Aorta (tissue), 5 donors: ENCODE results near the gene DGKE. TPM values are rescaled to one million over a fixed set of nuclear protein-coding genes. Genes with fewer than 3 reads are reported as not detected.

Experiments used
- ATAC-seq: fragments of 200-7000 bp; cut with Tn5 transposase; one replicate; pipeline ENCODE4 v1.9.1; 2022; ENCODE audit warnings: moderate library complexity; ENCODE audit not compliant: low FRiP score
- DNase-seq, 2 donors: peaks; one replicate each; pipeline ENCODE4 v3.0.0-alpha.2; 2020
- H3K27ac ChIP-seq, 2 donors: one replicate each; pipeline ENCODE4 v1.5.1; 2013; ENCODE audit warnings: low read length in 2 of 2, mild to moderate bottlenecking in 2 of 2, moderate library complexity in 2 of 2, control low read depth in 1 of 2, inconsistent platforms in 1 of 2, low read depth in 1 of 2
- H3K27me3 ChIP-seq, 2 donors: one replicate each; pipeline ENCODE4 v1.6.1; 2013; ENCODE audit warnings: control low read depth in 1 of 2, low read length in 1 of 2, mild to moderate bottlenecking in 1 of 2, moderate library complexity in 1 of 2; ENCODE audit not compliant: insufficient read depth in 2 of 2, control insufficient read depth in 1 of 2
- H3K36me3 ChIP-seq, 2 donors: one replicate each; pipeline ENCODE4 v1.6.1; 2013; ENCODE audit warnings: control low read depth in 1 of 2, low read length in 1 of 2, mild to moderate bottlenecking in 1 of 2; ENCODE audit not compliant: insufficient read depth in 2 of 2, control insufficient read depth in 1 of 2
- H3K4me1 ChIP-seq, 2 donors: one replicate each; pipeline ENCODE4 v1.6.1; 2013; ENCODE audit warnings: low read length in 2 of 2, control low read depth in 1 of 2, mild to moderate bottlenecking in 1 of 2, moderate library complexity in 1 of 2; ENCODE audit not compliant: insufficient read depth in 2 of 2, control insufficient read depth in 1 of 2
- H3K4me3 ChIP-seq, 2 donors: one replicate each; pipeline ENCODE4 v1.5.1; 2013; ENCODE audit warnings: low read length in 2 of 2, control low read depth in 1 of 2, mild to moderate bottlenecking in 1 of 2
- H3K9me3 ChIP-seq: one replicate; pipeline ENCODE4 v1.6.1; 2013; ENCODE audit warnings: mild to moderate bottlenecking, low read length; ENCODE audit not compliant: control insufficient read depth
- WGBS, 2 donors: extraction: QIAGEN DNeasy Blood & Tissue Kit; methylation state at CpG; one replicate each; pipeline ENCODE4 v1.1.7; 2013; 5-methylcytosine and 5-hydroxymethylcytosine counted together
- intact Hi-C, 2 donors: fragments of 100-400 bp; cut with DNase I; formaldehyde crosslinking; loops; one replicate each; pipeline versions ENCODE4 v1.14.2 to v1.15.0; 2022
- polyA plus RNA-seq, 2 donors: library from polyadenylated mRNA; stranded (reverse); fragments of 200-250 nt; gene quantifications; one replicate each; pipeline ENCODE4 v1.2.3, GENCODE V29; 2013
- total RNA-seq, 2 donors: library from RNA; stranded (reverse); fragmentation: NEBNext Ultra II Directional; extraction: Animal tissue kit (Norgen Biotek cat#: 25700); gene quantifications; one replicate each; pipeline ENCODE4 v1.2.1, GENCODE V29; 2021
- donor health status: healthy with polysubstance abuse.
- donor health status: Bipolar disorder and iron deficiency.
- donor health status: DM: no; HTN: no; CAD: no.
- donor health status: DM: no; HTN: no; CAD: no.
- donor health status: DM: yes; HTN: yes; CAD: no.

The DGKE gene
- total and polyA plus RNA-seq, 4 donors: 0.88 to 17.1 (median 6.7) TPM

- H3K36me3 ChIP-seq: peaks cover 0 to 2% of the 10 kb centered on the region in 2 donors
- no peak overlapping the region for H3K4me3 ChIP-seq
- ATAC-seq: no peak
- intact Hi-C loops: loop anchor here in 1 of 2 donors (5.0 kb wide), 1 partner anchor 122 kb away; no protein-coding TSS in a partner anchor
- DNase-seq: no peak
- H3K27ac ChIP-seq: no peak overlapping the region
- H3K9me3 ChIP-seq: no peaks in the 10 kb centered on the region
- 84 to 87% methylated on average over 10 of the region's 10 CpGs for WGBS, 2 donors
- H3K27me3 ChIP-seq: no peaks in the 10 kb centered on the region
- H3K4me1 ChIP-seq: no peaks in the 10 kb centered on the region
Measured at GRCh38 chr17:56820207-56820606, 13.7 kb upstream of the DGKE start.

- H3K4me3 ChIP-seq: no peak overlapping the region
- H3K4me1 ChIP-seq: no peaks in the 10 kb centered on the region
- H3K9me3 ChIP-seq: no peaks in the 10 kb centered on the region
- DNase-seq (no peak), ATAC-seq (no peak)
- H3K27ac ChIP-seq: no peak overlapping the region
- WGBS, 2 donors: 88 to 90% methylated on average over 3 of the region's 3 CpGs
- intact Hi-C loops: loop anchor here in 1 of 2 donors (5.0 kb wide), 1 partner anchor 120 kb away; no protein-coding TSS in a partner anchor
- no peaks in the 10 kb centered on the region for H3K36me3 ChIP-seq
- H3K27me3 ChIP-seq: no peaks in the 10 kb centered on the region
Measured at GRCh38 chr17:56821847-56822534, 12.0 kb upstream of the DGKE start.

DNA sequence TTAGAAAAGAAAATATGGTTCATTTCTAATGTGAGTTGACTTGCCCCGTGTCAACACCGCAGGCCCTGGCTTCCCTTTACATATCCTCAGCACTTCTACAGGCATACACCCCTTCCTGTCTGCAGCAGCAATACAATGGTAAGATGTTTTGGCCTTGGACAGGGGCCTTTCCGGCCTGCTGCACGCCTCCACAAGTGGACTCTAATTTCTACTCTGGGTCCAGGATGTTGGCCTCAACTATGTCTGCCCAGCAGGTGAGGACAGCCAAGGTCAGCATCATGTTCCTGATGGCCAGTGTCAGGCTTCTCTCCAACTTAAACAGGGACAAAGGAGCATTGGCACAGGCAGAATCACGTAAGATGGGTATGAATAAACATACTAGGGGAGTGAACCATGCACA is 11.2 kb upstream of the DGKE start:
- Histone ChIP-seq H3K9me3 (no peaks in the 10 kb centered on the region), H3K27me3 (no peaks in the 10 kb centered on the region), H3K36me3 (no peaks in the 10 kb centered on the region), H3K27ac (peak overlapping the region in 1 of 2 donors; percentile 29), H3K4me3 (no peak overlapping the region), H3K4me1 (no peaks in the 10 kb centered on the region)
- no peak for ATAC-seq
- DNase-seq: no peak
- intact Hi-C loops: loop anchor here in 1 of 2 donors (5.0 kb wide), 1 partner anchor 120 kb away; no protein-coding TSS in a partner anchor
- WGBS, 2 donors: 36 to 39% methylated on average over 5 of the region's 5 CpGs

DNA sequence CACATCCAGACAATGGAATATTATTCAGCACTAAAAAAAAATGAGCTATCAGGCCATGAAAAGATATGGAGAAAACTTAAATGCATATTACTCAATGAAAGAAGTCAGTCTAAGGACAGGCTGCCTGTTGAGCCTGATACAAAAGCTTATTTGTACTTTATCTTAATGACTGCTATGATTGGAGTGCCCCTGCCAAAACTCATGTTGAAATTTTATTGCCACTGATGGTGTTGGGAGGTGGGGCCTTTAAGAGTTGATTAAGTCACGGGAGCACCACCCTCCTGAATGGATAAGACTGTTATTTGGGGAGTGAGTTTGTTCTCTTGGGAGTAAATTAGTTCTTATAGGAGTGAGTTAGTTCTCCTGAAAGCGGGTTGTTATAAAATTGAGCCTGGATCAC is 10.1 kb upstream of the DGKE start:
- DNase-seq: no peak
- WGBS, 2 donors: 87 to 96% methylated on average over 2 of the region's 2 CpGs
- no peaks in the 10 kb centered on the region for H3K36me3 ChIP-seq
- H3K27ac ChIP-seq: no peak overlapping the region
- no peaks in the 10 kb centered on the region for H3K27me3 ChIP-seq
- H3K4me1 ChIP-seq: no peaks in the 10 kb centered on the region
- intact Hi-C loops: loop anchor here in 1 of 2 donors (5.0 kb wide), 1 partner anchor 118 kb away; no protein-coding TSS in a partner anchor
- ATAC-seq: no peak
- H3K9me3 ChIP-seq: no peaks in the 10 kb centered on the region
- H3K4me3 ChIP-seq: no peak overlapping the region

DNA sequence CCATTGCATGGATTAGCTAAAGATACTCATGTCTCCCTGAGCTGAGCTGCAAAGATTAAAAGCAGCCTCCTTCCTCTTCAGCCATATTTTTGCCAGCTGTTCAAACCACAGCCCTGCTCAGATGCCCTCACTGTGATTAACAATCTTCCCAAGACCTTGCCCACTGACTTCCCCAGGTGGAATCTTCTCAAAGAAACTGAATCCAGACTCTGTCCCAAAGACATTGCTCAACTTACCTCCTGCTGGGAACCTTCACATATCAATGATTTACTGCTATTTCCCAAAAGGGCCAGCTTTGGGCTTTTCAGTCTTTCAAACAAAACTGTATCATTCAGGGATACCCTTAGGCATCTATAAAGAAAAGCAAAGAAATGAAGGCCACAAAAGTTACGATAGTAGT is 9.4 kb upstream of the DGKE start:
- H3K27me3 ChIP-seq: no peaks in the 10 kb centered on the region
- WGBS, 2 donors: 99 to 100% methylated on average over 1 of the region's 1 CpG
- intact Hi-C loops: loop anchor here in 1 of 2 donors (5.0 kb wide), 1 partner anchor 118 kb away; no protein-coding TSS in a partner anchor
- H3K4me1 ChIP-seq: no peaks in the 10 kb centered on the region
- no peak overlapping the region for H3K4me3 ChIP-seq
- H3K9me3 ChIP-seq: no peaks in the 10 kb centered on the region
- H3K36me3 ChIP-seq: no peaks in the 10 kb centered on the region
- no peak for ATAC-seq
- DNase-seq: no peak
- H3K27ac ChIP-seq: no peak overlapping the region

GRCh38 chr17:56826611-56827414 is 7.1 kb upstream of the DGKE start:
- no peaks in the 10 kb centered on the region for H3K9me3 ChIP-seq
- DNase-seq (no peak), ATAC-seq (no peak)
- WGBS, 2 donors: 95% methylated on average over 4 of the region's 4 CpGs
- no peaks in the 10 kb centered on the region for H3K4me1 ChIP-seq
- H3K36me3 ChIP-seq: no peaks in the 10 kb centered on the region
- no peak overlapping the region for H3K4me3 ChIP-seq
- H3K27ac ChIP-seq: no peak overlapping the region
- intact Hi-C loops: no loop called here
- no peaks in the 10 kb centered on the region for H3K27me3 ChIP-seq

DNA sequence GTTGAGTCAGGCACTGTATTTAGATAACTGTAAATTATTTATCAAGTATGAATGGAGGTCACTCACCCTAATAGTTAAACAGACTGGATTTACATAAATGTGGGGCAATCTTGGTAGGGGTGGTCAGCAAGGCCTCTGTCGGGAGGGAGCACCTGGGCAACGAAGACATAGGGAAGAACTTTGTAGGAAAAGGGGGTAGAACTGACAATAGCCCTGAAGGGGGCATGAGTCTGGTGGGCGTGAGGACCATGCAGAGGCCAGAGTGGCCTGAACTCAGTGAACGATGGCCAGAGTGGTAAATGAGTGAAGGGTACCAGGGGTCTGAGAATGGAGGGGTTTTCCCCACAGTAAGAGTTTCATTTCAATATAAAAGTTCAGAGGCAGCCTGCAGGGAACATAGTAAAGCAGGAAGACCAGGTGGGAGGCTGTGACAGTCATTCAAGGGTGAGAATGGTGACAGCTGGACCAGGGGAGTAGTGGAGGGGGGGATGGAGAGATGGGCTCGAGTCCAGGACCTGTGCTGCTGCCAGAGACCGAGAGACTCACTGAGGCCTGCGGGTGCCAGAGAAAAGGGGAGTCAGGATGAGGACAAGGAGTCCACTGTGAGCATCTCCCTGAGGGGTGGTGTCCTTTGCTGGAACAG is 3.1 kb upstream of the DGKE start:
- Histone ChIP-seq H3K4me1 (no peaks in the 10 kb centered on the region), H3K9me3 (no peaks in the 10 kb centered on the region), H3K4me3 (no peak overlapping the region), H3K36me3 (no peaks in the 10 kb centered on the region), H3K27ac (no peak overlapping the region), H3K27me3 (no peaks in the 10 kb centered on the region)
- no peak for DNase-seq
- intact Hi-C loops: loop anchor here (5.0 to 10.0 kb wide), 2 partner anchors 81 to 284 kb away; partner anchors contain the start of gene TRIM25 (in 2 of the 2)
- WGBS, 2 donors: 84 to 94% methylated on average over 7 of the region's 7 CpGs
- no peak for ATAC-seq

DNA sequence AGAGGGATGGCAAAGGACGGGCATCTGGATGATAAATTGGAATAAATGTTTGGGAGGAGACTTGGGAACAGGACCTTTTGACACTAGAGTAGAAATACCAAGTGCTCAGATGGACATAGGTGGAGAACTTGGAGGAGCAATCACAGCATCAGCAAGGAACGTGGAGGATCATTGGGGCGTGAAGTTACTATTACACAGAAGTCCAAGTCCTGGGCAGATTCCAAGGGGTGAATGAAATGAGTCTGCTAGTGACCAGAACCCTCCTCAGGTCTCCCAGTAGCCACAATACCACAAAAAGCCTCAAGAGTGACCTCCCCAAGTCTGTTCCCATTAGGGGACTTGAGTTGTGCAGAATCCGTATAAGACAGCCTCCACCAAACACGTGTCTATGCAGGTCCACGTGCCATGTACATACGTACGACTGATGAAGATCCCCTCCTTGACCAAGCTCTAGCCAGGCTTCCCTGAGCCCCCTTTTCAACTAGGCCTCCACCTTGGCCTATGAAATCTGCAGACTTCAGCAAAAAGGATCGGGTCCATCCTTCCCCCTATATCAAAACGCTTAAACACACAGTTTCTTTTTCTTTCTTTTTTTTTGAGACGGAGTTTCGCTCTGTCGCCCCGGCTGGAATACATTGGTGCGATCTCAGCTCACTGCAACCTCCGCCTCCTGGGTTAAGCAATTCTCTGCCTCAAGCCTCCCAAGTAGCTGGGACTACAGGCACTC is 2.4 kb upstream of the DGKE start:
- no peaks in the 10 kb centered on the region for H3K27me3 ChIP-seq
- H3K4me3 ChIP-seq: no peak overlapping the region
- 98% methylated on average over 16 of the region's 16 CpGs for WGBS, 2 donors
- no peaks in the 10 kb centered on the region for H3K36me3 ChIP-seq
- no peak for DNase-seq
- H3K27ac ChIP-seq: no peak overlapping the region
- ATAC-seq: no peak
- no peaks in the 10 kb centered on the region for H3K9me3 ChIP-seq
- H3K4me1 ChIP-seq: no peaks in the 10 kb centered on the region
- intact Hi-C loops: loop anchor here (5.0 to 10.0 kb wide), 2 partner anchors 81 to 283 kb away; partner anchors contain the start of gene TRIM25 (in 2 of the 2)
